Measurements from ENCODE around the gene MPL.

GRCh38 chr1:43306688-43307457, 30.7 kb upstream of the MPL start:
- TF ChIP-seq, protein P1, sequence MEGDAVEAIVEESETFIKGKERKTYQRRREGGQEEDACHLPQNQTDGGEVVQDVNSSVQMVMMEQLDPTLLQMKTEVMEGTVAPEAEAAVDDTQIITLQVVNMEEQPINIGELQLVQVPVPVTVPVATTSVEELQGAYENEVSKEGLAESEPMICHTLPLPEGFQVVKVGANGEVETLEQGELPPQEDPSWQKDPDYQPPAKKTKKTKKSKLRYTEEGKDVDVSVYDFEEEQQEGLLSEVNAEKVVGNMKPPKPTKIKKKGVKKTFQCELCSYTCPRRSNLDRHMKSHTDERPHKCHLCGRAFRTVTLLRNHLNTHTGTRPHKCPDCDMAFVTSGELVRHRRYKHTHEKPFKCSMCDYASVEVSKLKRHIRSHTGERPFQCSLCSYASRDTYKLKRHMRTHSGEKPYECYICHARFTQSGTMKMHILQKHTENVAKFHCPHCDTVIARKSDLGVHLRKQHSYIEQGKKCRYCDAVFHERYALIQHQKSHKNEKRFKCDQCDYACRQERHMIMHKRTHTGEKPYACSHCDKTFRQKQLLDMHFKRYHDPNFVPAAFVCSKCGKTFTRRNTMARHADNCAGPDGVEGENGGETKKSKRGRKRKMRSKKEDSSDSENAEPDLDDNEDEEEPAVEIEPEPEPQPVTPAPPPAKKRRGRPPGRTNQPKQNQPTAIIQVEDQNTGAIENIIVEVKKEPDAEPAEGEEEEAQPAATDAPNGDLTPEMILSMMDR (IDR thresholded peaks at IDR 0.05; ENCODE audit: insufficient read depth, low read depth, low read length): no peak
- no peak for TF ChIP-seq EZH2 (IDR thresholded peaks at IDR 0.05; ENCODE audit: insufficient read depth, low read length)

Data from astrocyte (in vitro differentiated cells and primary cell).